SHP77 treated with DMSO at 0.1 percent for 48 hours (cell line): ENCODE measurements around the gene RIC8A.
A peak's percentile ranks its signal among the peaks of the same experiment; 100 is the strongest.
"Not testable (repeated sequence)": the region's sequence is repeated elsewhere in the genome, so short reads cannot be mapped to it uniquely, and the experiment has no call there.

Source experiments
- DNase-seq: peaks from one replicate; lab custom pipeline; 2025; lab: John Stamatoyannopoulos, UW

The RIC8A gene

GRCh38 chr11:207208-207862, at the start of gene RIC8A, which contains the start of gene BET1L:
Gene RIC8A (plus strand): TSS chr11:207708. CDS start chr11:208855, 1,147 bp downstream.
Gene BET1L (minus strand): TSS chr11:207399. CDS start chr11:207321, 78 bp downstream.
- DNase-seq = peak; percentile 63

- not testable (repeated sequence) for DNase-seq
Observed at GRCh38 chr11:180242-180641, 27.3 kb upstream of the RIC8A start.

GRCh38 chr11:189200-189783, 18.2 kb upstream of the RIC8A start:
- not testable (repeated sequence) for DNase-seq

- DNase-seq = not testable (repeated sequence)
Observed at GRCh38 chr11:189843-190311, 17.6 kb upstream of the RIC8A start.

GRCh38 chr11:190546-190945, 17.0 kb upstream of the RIC8A start:
- not testable (repeated sequence) for DNase-seq

- not testable (repeated sequence) for DNase-seq
Observed at GRCh38 chr11:191490-192478, 15.7 kb upstream of the RIC8A start.

- DNase-seq = not testable (repeated sequence)
Observed at GRCh38 chr11:192674-193128, 14.8 kb upstream of the RIC8A start, which contains the start of gene SCGB1C1. Gene SCGB1C1 (plus strand): TSS chr11:193078. CDS start chr11:193100, 22 bp downstream.

GRCh38 chr11:193481-193880, 14.0 kb upstream of the RIC8A start:
- DNase-seq = not testable (repeated sequence)

- DNase-seq = no peak
Observed at GRCh38 chr11:196786-197731, 10.4 kb upstream of the RIC8A start.

- DNase-seq = no peak
Observed at GRCh38 chr11:197741-198235, 9.7 kb upstream of the RIC8A start.

- DNase-seq = no peak
Observed at GRCh38 chr11:198236-198806, 9.2 kb upstream of the RIC8A start.

GRCh38 chr11:199004-199581, 8.4 kb upstream of the RIC8A start:
- no peak for DNase-seq

- no peak for DNase-seq
Observed at GRCh38 chr11:199782-200181, 7.7 kb upstream of the RIC8A start.

GRCh38 chr11:200224-201003, 7.1 kb upstream of the RIC8A start:
- no peak for DNase-seq

- no peak for DNase-seq
Observed at GRCh38 chr11:201966-202365, 5.5 kb upstream of the RIC8A start.

GRCh38 chr11:202490-202889, 5.0 kb upstream of the RIC8A start:
- DNase-seq = no peak

GRCh38 chr11:203056-203944, 4.2 kb upstream of the RIC8A start:
- no peak for DNase-seq

GRCh38 chr11:203945-204586, 3.4 kb upstream of the RIC8A start:
- no peak for DNase-seq
